H1 (cell line): Measurements from ENCODE around the gene CYP1A2. TPM values are rescaled to one million over a fixed set of nuclear protein-coding genes. Genes with fewer than 3 reads are reported as not detected.

Experiments
- CTCF ChIA-PET: fragments of 300-600 bp; sonication (Branson Sonifier 250); formaldehyde crosslinking; loops from one replicate; lab custom pipeline; 2021; ENCODE audit not compliant: partially characterized antibody; lab: Charles Lee
- POLR2A ChIA-PET: fragments of 300-600 bp; sonication (Branson Sonifier 250); formaldehyde crosslinking; loops from one replicate; lab custom pipeline; 2021; ENCODE audit warnings: inconsistent platforms; ENCODE audit not compliant: partially characterized antibody; lab: Charles Lee
- DNase-seq, 2 experiments: peaks; one replicate each; pipeline versions ENCODE4 v3.0.0 to v3.0.0-alpha.2; 2010 to 2022; ENCODE audit warnings: low spot score in 2 of 2, low read depth in 1 of 2, mixed read lengths in 1 of 2
- FAIRE-seq: peaks from 2 replicates; lab custom pipeline; 2011; peaks lifted over from hg19 to GRCh38; lab: Jason Lieb, UNC
- H2AFZ ChIP-seq: 2 replicates; pipeline ENCODE4 v1.8.1; 2012; ENCODE audit warnings: low read length, inconsistent platforms
- H2AK5ac ChIP-seq: 2 replicates; pipeline ENCODE4 v1.6.1; 2013; ENCODE audit warnings: low read depth, low read length
- H2BK120ac ChIP-seq: replicated peaks from 2 replicates; pipeline ENCODE3; 2013; ENCODE audit warnings: low read depth, low read length, inconsistent platforms
- H2BK12ac ChIP-seq: 2 replicates; pipeline ENCODE4 v1.6.1; 2013; ENCODE audit warnings: low read depth, low read length
- H2BK15ac ChIP-seq: 2 replicates; pipeline ENCODE4 v1.6.1; 2013; ENCODE audit warnings: low read length
- H2BK20ac ChIP-seq: 2 replicates; pipeline ENCODE4 v1.6.1; 2013; ENCODE audit warnings: low read length
- H2BK5ac ChIP-seq: 2 replicates; pipeline ENCODE4 v1.6.1; 2013; ENCODE audit warnings: low read depth, low read length
- H3K14ac ChIP-seq: 2 replicates; pipeline ENCODE4 v1.6.1; 2013; ENCODE audit warnings: inconsistent platforms; ENCODE audit not compliant: insufficient read length
- H3K18ac ChIP-seq: 2 replicates; pipeline ENCODE4 v1.6.1; 2013; ENCODE audit warnings: low read length; ENCODE audit errors: extremely low read depth
- H3K23ac ChIP-seq: 2 replicates; pipeline ENCODE4 v1.6.1; 2013; ENCODE audit warnings: inconsistent platforms; ENCODE audit not compliant: insufficient read length
- H3K23me2 ChIP-seq: 2 replicates; pipeline ENCODE4 v1.6.1; 2013; ENCODE audit warnings: low read depth, low read length
- H3K27ac ChIP-seq: 2 replicates; pipeline ENCODE4 v1.6.1; 2011; ENCODE audit warnings: low read depth, low read length, inconsistent platforms
- H3K27me3 ChIP-seq, 4 experiments: replicated peaks in 1 of 4; 1 replicate in 1 of 4; 2 replicates in 3 of 4; pipeline versions ENCODE4 v1.6.1 to v1.8.1; 2011 to 2013; ENCODE audit warnings: low read length in 3 of 4, mild to moderate bottlenecking in 3 of 4, inconsistent platforms in 2 of 4, mixed read lengths in 2 of 4, moderate library complexity in 1 of 4; ENCODE audit not compliant: control insufficient read depth in 3 of 4, insufficient read depth in 3 of 4; ENCODE audit errors: extremely low read depth in 1 of 4
- H3K36me3 ChIP-seq, 4 experiments: 2 replicates each; pipeline versions ENCODE4 v1.6.1 to v1.8.1; 2011 to 2013; ENCODE audit warnings: mild to moderate bottlenecking in 4 of 4, low read length in 3 of 4, moderate library complexity in 2 of 4, control low read depth in 1 of 4, inconsistent platforms in 1 of 4; ENCODE audit not compliant: insufficient read depth in 4 of 4, control insufficient read depth in 2 of 4
- H3K4ac ChIP-seq: replicated peaks from 2 replicates; pipeline ENCODE3; 2013; ENCODE audit warnings: low read length, low read depth, mixed read lengths, inconsistent platforms; ENCODE audit not compliant: insufficient read length
- H3K4me1 ChIP-seq, 4 experiments: replicated peaks in 1 of 4; 1 replicate in 1 of 4; 2 replicates in 3 of 4; pipeline versions ENCODE4 v1.6.1 to v1.8.1; 2011 to 2013; ENCODE audit warnings: low read length in 3 of 4, inconsistent platforms in 2 of 4, mixed read lengths in 1 of 4; ENCODE audit not compliant: insufficient read depth in 4 of 4, control insufficient read depth in 3 of 4
- H3K4me2 ChIP-seq, 2 experiments: 2 replicates each; pipeline versions ENCODE4 v1.6.1 to v1.8.1; 2011 to 2013; ENCODE audit warnings: low read depth in 2 of 2, low read length in 2 of 2, control low read depth in 1 of 2, inconsistent platforms in 1 of 2, mild to moderate bottlenecking in 1 of 2; ENCODE audit not compliant: insufficient read depth in 1 of 2
- H3K4me3 ChIP-seq, 4 experiments: fragments of 200-600, 300-600 bp in 1 of 4; sonication (generic), shearing (Covaris generic), sonication (Bioruptor Twin) in 1 of 4; 2 replicates each; pipeline versions ENCODE4 v1.5.1 to v1.8.1; 2011 to 2016; ENCODE audit warnings: low read length in 4 of 4, low read depth in 3 of 4, control low read depth in 2 of 4, inconsistent platforms in 2 of 4, mild to moderate bottlenecking in 2 of 4, mixed read lengths in 1 of 4, moderate library complexity in 1 of 4; ENCODE audit not compliant: insufficient read depth in 2 of 4; ENCODE audit errors: extremely low read depth in 1 of 4
- H3K56ac ChIP-seq: replicated peaks from 2 replicates; pipeline ENCODE3; 2013; ENCODE audit warnings: low read depth, mild to moderate bottlenecking, mixed read lengths, low read length, inconsistent platforms; ENCODE audit not compliant: insufficient read length
- H3K79me1 ChIP-seq: 2 replicates; pipeline ENCODE4 v1.6.1; 2013; ENCODE audit warnings: low read depth, low read length, control low read depth
- H3K79me2 ChIP-seq, 2 experiments: 2 replicates each; pipeline versions ENCODE4 v1.6.1 to v1.8.1; 2012 to 2013; ENCODE audit warnings: low read length in 2 of 2, mild to moderate bottlenecking in 2 of 2, inconsistent platforms in 1 of 2; ENCODE audit not compliant: insufficient read depth in 2 of 2, control insufficient read depth in 1 of 2
- H3K9ac ChIP-seq, 4 experiments: replicated peaks in 1 of 4; 1 replicate in 1 of 4; 2 replicates in 3 of 4; pipeline versions ENCODE4 v1.6.1 to v1.8.1; 2011 to 2013; ENCODE audit warnings: low read depth in 3 of 4, low read length in 3 of 4, control low read depth in 2 of 4, mild to moderate bottlenecking in 2 of 4, moderate library complexity in 2 of 4, inconsistent platforms in 1 of 4; ENCODE audit errors: extremely low read depth in 1 of 4
- H3K9me3 ChIP-seq, 2 experiments: 2 replicates each; pipeline versions ENCODE4 v1.6.1 to v1.8.1; 2012 to 2013; ENCODE audit warnings: mild to moderate bottlenecking in 2 of 2, moderate library complexity in 2 of 2, control low read depth in 1 of 2, inconsistent platforms in 1 of 2, low read depth in 1 of 2, low read length in 1 of 2, mixed read lengths in 1 of 2; ENCODE audit not compliant: insufficient read depth in 2 of 2
- H4K20me1 ChIP-seq, 2 experiments: replicated peaks in 1 of 2; 2 replicates each; pipeline versions ENCODE3 to v1.8.1; 2011 to 2013; ENCODE audit warnings: inconsistent platforms in 2 of 2, low read length in 2 of 2, mild to moderate bottlenecking in 1 of 2; ENCODE audit not compliant: insufficient read depth in 2 of 2, control insufficient read depth in 1 of 2
- H4K5ac ChIP-seq: 2 replicates; pipeline ENCODE4 v1.6.1; 2013; ENCODE audit warnings: low read length, low read depth, mixed read lengths, inconsistent platforms; ENCODE audit not compliant: insufficient read length
- H4K8ac ChIP-seq: 2 replicates; pipeline ENCODE4 v1.8.0; 2013; ENCODE audit warnings: mild to moderate bottlenecking, moderate library complexity, low read length, inconsistent platforms; ENCODE audit not compliant: insufficient read depth; ENCODE audit errors: extremely low read depth
- H4K91ac ChIP-seq: replicated peaks from 2 replicates; pipeline ENCODE3; 2013; ENCODE audit warnings: low read length, mixed read lengths, inconsistent platforms; ENCODE audit not compliant: insufficient read length
- BCL11A ChIP-seq, 2 experiments: IDR thresholded peaks; one replicate each; pipeline ENCODE4 v1.6.1; 2011; ENCODE audit warnings: low read depth in 2 of 2, low read length in 2 of 2, mild to moderate bottlenecking in 2 of 2
- GABPA ChIP-seq: IDR thresholded peaks from 2 replicates; pipeline ENCODE4 v1.6.1; 2011; ENCODE audit warnings: mild to moderate bottlenecking, low read length, moderate library complexity, borderline replicate concordance; ENCODE audit not compliant: insufficient read depth
- HDAC2 ChIP-seq, 2 experiments: fragments of 300-600 bp in 1 of 2; sonication (generic) in 1 of 2; IDR thresholded peaks; 2 replicates each; pipeline ENCODE4 v1.6.1; 2011 to 2012; ENCODE audit warnings: low read depth in 2 of 2, low read length in 2 of 2, mild to moderate bottlenecking in 2 of 2, moderate library complexity in 2 of 2, borderline replicate concordance in 1 of 2, inconsistent platforms in 1 of 2
- NRF1 ChIP-seq: IDR thresholded peaks from 2 replicates; pipeline ENCODE4 v1.6.1; 2011; ENCODE audit warnings: mild to moderate bottlenecking, low read depth, low read length, improper control_type of control experiment
- RAD21 ChIP-seq, 2 experiments: IDR thresholded peaks in 1 of 2; conservative IDR thresholded peaks in 1 of 2; 2 replicates each; pipeline ENCODE4 v1.6.1; 2011; ENCODE audit warnings: low read depth in 2 of 2, low read length in 2 of 2, improper control_type of control experiment in 1 of 2, inconsistent platforms in 1 of 2, mild to moderate bottlenecking in 1 of 2, moderate library complexity in 1 of 2
- SUZ12 ChIP-seq: fragments of 200-600 bp; sonication (generic); IDR thresholded peaks from 2 replicates; pipeline ENCODE4 v1.6.1; 2012; ENCODE audit warnings: mild to moderate bottlenecking, inconsistent platforms, low read length, moderate library complexity, mixed read lengths
- WGBS, 2 experiments: shearing (Covaris generic) in 1 of 2; methylation state at CpG; one replicate each; pipeline versions ENCODE4 v1.1.6 to v1.1.7; 2013 to 2015; ENCODE audit warnings: low lambda C conversion rate in 2 of 2, mixed read lengths in 2 of 2, inconsistent platforms in 1 of 2, low coverage in 1 of 2, missing lambda C conversion rate in 1 of 2; ENCODE audit not compliant: insufficient replicate concordance in 2 of 2, insufficient coverage in 1 of 2, insufficient read length in 1 of 2; ENCODE audit errors: extremely low coverage in 1 of 2, missing lambda C conversion rate in 1 of 2; 5-methylcytosine and 5-hydroxymethylcytosine counted together
- polyA plus RNA-seq, 7 experiments: library from polyadenylated mRNA; depleted of rRNA in 3 of 7; stranded (reverse) in 5 of 7; unstranded in 2 of 7; fragments of >200 nt in 5 of 7; fragments of 200-250 nt in 2 of 7; gene quantifications; 1 replicate in 5 of 7; 2 replicates in 1 of 7; 4 replicates in 1 of 7; pipeline versions ENCODE4 v1.2.1 to v1.2.3, GENCODE V29; 2011 to 2013; ENCODE audit warnings: missing spikeins in 2 of 7, mixed read lengths in 2 of 7
- total RNA-seq: library from RNA; stranded (reverse); fragmentation: NEBNext Ultra II Directional; extraction: Animal tissue kit (Norgen Biotek cat#: 25700); gene quantifications from 2 replicates; pipeline ENCODE4 v1.2.1, GENCODE V29; 2021

CYP1A2 gene
- total and polyA plus RNA-seq, 2 of the 8 experiments (the other 6 are each of a cell fraction or from before 2014, with no cell fraction given): not detected

GRCh38 chr15:74752531-74752930, 3.9 kb downstream of the CYP1A2 start:
- Histone ChIP-seq H3K4me1 (peaks cover 0 to 4% (median 0%) of the 10 kb centered on the region in 4 experiments; a peak in 2 of 7 replicates), H3K23ac (no peak overlapping the region), H2BK20ac (no peak overlapping the region), H2BK5ac (no peak overlapping the region), H4K20me1 (no peaks in the 10 kb centered on the region), H2BK12ac (no peak overlapping the region), H3K56ac (no peak overlapping the region), H3K36me3 (no peaks in the 10 kb centered on the region), H3K9ac (no peak overlapping the region), H2BK15ac (no peak overlapping the region), H3K79me1 (no peaks in the 10 kb centered on the region), H2BK120ac (no peak overlapping the region), H2AFZ (no peak overlapping the region), H3K14ac (no peak overlapping the region), H3K79me2 (no peaks in the 10 kb centered on the region)
- FAIRE-seq (no peak), DNase-seq (no peak)
- 79% methylated on average over 5 of the region's 5 CpGs; no CpG with 5 or more reads in 1 of the 2 experiments for WGBS, 2 experiments
- CTCF ChIA-PET: interaction anchor here (1.0 to 53.7 kb wide), 4 partner anchors 17 to 127 kb away, joined by 3 to 1439 read pairs (median 36); partner anchors contain the start of gene CLK3
- POLR2A ChIA-PET: interaction anchor here (1.5 to 4.8 kb wide), 2 partner anchors 8 to 12 kb away, joined by 4 to 47 read pairs; no protein-coding TSS in a partner anchor
- no peak for TF ChIP-seq GABPA
- TF ChIP-seq RAD21 (IDR thresholded peaks at IDR 0.05 in 1 of 2, conservative IDR thresholded peaks at IDR 0.05 in 1 of 2; ENCODE audit: low read depth in 2 of 2, low read length in 2 of 2): no peak
- TF ChIP-seq HDAC2 (IDR thresholded peaks at IDR 0.05; ENCODE audit: borderline replicate concordance in 1 of 2, low read depth in 2 of 2, low read length in 2 of 2): no peak
- no peak for TF ChIP-seq BCL11A (IDR thresholded peaks at IDR 0.05; ENCODE audit: low read depth in 2 of 2, low read length in 2 of 2)
- no peak for TF ChIP-seq NRF1
- no peak for TF ChIP-seq SUZ12
- TF ChIP-seq, all 59 proteins: peak for 0
- no peak overlapping the region; the same call in 1 of the 2 replicates for H2AK5ac ChIP-seq
- no peak overlapping the region for H3K4ac ChIP-seq
- peaks cover 0 to 4% (median 2%) of the 10 kb centered on the region in 4 experiments; a peak in 2 of 7 replicates for H3K27me3 ChIP-seq
- no peaks in the 10 kb centered on the region for H3K9me3 ChIP-seq
- H4K5ac ChIP-seq: no peak overlapping the region
- H3K4me3 ChIP-seq: no peak overlapping the region
- H3K18ac ChIP-seq: no peak overlapping the region
- H3K27ac ChIP-seq: no peak overlapping the region
- no peak overlapping the region for H4K91ac ChIP-seq
- no peak overlapping the region for H3K4me2 ChIP-seq
- H4K8ac ChIP-seq: no peak overlapping the region
- H3K23me2 ChIP-seq: no peaks in the 10 kb centered on the region
